K562 (cell line): ENCODE data around the gene UBE2QL1. TPM values are rescaled to one million over a fixed set of nuclear protein-coding genes. Genes with fewer than 3 reads are reported as not detected.

Source experiments
- ATAC-seq: fragments of 200-7000 bp; cut with Tn5 transposase; 3 replicates; pipeline ENCODE4 v1.9.1; 2020; ENCODE audit warnings: moderate library complexity
- BruUV-seq: library from RNA; stranded (reverse); fragments of 400-500 nt; replicated peaks from 2 replicates; lab custom pipeline; 2021; lab: Mats Ljungman, UMichigan
- CTCF ChIA-PET: fragments of 300-600 bp; formaldehyde crosslinking; extraction: SDS; loops from one replicate; lab custom pipeline; 2021; ENCODE audit warnings: low intra/inter-chr PET ratio; lab: Yijun Ruan, JAX
- POLR2A ChIA-PET: fragments of 300-600, 350-650 bp; sonication (Branson Sonifier 250); formaldehyde crosslinking; extraction: SDS; loops from one replicate; lab custom pipeline; 2021; ENCODE audit warnings: antibody characterized with exemption, inconsistent platforms; lab: Yijun Ruan, JAX
- DNase-seq, 4 experiments: peaks; one replicate each; pipeline versions ENCODE4 v3.0.0 to v3.0.0-alpha.2; 2011 to 2018; ENCODE audit warnings: low spot score in 3 of 4, mixed read lengths in 3 of 4; ENCODE audit errors: extremely low read depth in 1 of 4
- FAIRE-seq: peaks from 2 replicates; lab custom pipeline; 2011; peaks lifted over from hg19 to GRCh38; lab: Jason Lieb, UNC
- H2AFZ ChIP-seq: 2 replicates; pipeline ENCODE4 v1.6.0; 2011; ENCODE audit warnings: low read depth, low read length, control low read depth, inconsistent platforms
- H3K27ac ChIP-seq: fragments of 200-600 bp; 3 replicates; pipeline ENCODE4 v1.8.0; 2011; ENCODE audit warnings: low read depth, mild to moderate bottlenecking, control low read depth, inconsistent platforms, low read length, moderate library complexity, mixed read lengths; ENCODE audit errors: extremely low read depth
- H3K27me3 ChIP-seq, 2 experiments: fragments of 300-600 bp in 1 of 2; 2 replicates in 1 of 2; 3 replicates in 1 of 2; pipeline versions ENCODE4 v1.6.0 to v1.8.0; 2011; ENCODE audit warnings: inconsistent platforms in 2 of 2, low read length in 2 of 2, mild to moderate bottlenecking in 1 of 2, mixed read lengths in 1 of 2, moderate library complexity in 1 of 2; ENCODE audit not compliant: control insufficient read depth in 2 of 2, insufficient read depth in 2 of 2
- H3K36me3 ChIP-seq: fragments of 300-600 bp; 3 replicates; pipeline ENCODE4 v1.8.0; 2011; ENCODE audit warnings: mild to moderate bottlenecking, low read length, inconsistent platforms; ENCODE audit not compliant: control insufficient read depth, insufficient read depth
- H3K4me1 ChIP-seq, 2 experiments: fragments of 200-600 bp in 1 of 2; replicated peaks in 1 of 2; 2 replicates in 1 of 2; 3 replicates in 1 of 2; pipeline versions ENCODE4 v1.5.1 to v1.8.0; 2011; ENCODE audit warnings: inconsistent platforms in 2 of 2, low read length in 2 of 2, mild to moderate bottlenecking in 1 of 2, mixed read lengths in 1 of 2, moderate library complexity in 1 of 2; ENCODE audit not compliant: control insufficient read depth in 2 of 2, insufficient read depth in 2 of 2
- H3K4me2 ChIP-seq: 2 replicates; pipeline ENCODE4 v1.6.1; 2011; ENCODE audit warnings: low read length, control low read depth, inconsistent platforms, mixed read lengths; ENCODE audit not compliant: insufficient read depth
- H3K4me3 ChIP-seq: fragments of 200-600 bp; sonication (generic), shearing (Covaris generic); 2 replicates; pipeline ENCODE4 v1.5.1; 2016; ENCODE audit warnings: control low read depth, inconsistent platforms
- H3K79me2 ChIP-seq: fragments of 200-600 bp; 3 replicates; pipeline ENCODE4 v1.8.0; 2011; ENCODE audit warnings: low read length, inconsistent platforms; ENCODE audit not compliant: control insufficient read depth, insufficient read depth
- H3K9ac ChIP-seq, 2 experiments: 2 replicates each; pipeline versions ENCODE4 v1.6.0 to v1.6.1; 2011; ENCODE audit warnings: low read depth in 2 of 2, low read length in 2 of 2, control low read depth in 1 of 2, inconsistent platforms in 1 of 2, mild to moderate bottlenecking in 1 of 2, mixed read lengths in 1 of 2; ENCODE audit not compliant: insufficient read depth in 1 of 2
- H3K9me1 ChIP-seq: one replicate; pipeline ENCODE4 v1.6.0; 2011; ENCODE audit warnings: inconsistent platforms, mild to moderate bottlenecking, low read length, moderate library complexity; ENCODE audit not compliant: control insufficient read depth, insufficient read depth
- H3K9me3 ChIP-seq: replicated peaks from 2 replicates; pipeline ENCODE4 v1.5.1; 2011; ENCODE audit warnings: low read depth, low read length, inconsistent platforms; ENCODE audit not compliant: control insufficient read depth, insufficient read depth
- H4K20me1 ChIP-seq: replicated peaks from 2 replicates; pipeline ENCODE4 v1.6.1; 2011; ENCODE audit warnings: low read length, inconsistent platforms, mixed read lengths; ENCODE audit not compliant: control insufficient read depth, insufficient read depth
- ATF7 ChIP-seq: fragments of 450-650 bp; IDR thresholded peaks from 2 replicates; pipeline ENCODE4 v1.7.1; 2014; ENCODE audit warnings: mild to moderate bottlenecking, moderate library complexity
- POLR2A ChIP-seq: fragments of 450-650 bp; conservative IDR thresholded peaks from 2 replicates; pipeline ENCODE4 v1.6.1; 2016
- SMAD4 ChIP-seq: fragments of 250-450 bp; sonication (Bioruptor Pico); conservative IDR thresholded peaks from 2 replicates; pipeline ENCODE4 v1.8.0; 2021; ENCODE audit warnings: inconsistent platforms, mild to moderate bottlenecking, moderate library complexity
- WGBS: fragments of 100-300 bp; shearing (Covaris generic); methylation state at CpG from one replicate; pipeline ENCODE4 v1.1.6; 2016; ENCODE audit warnings: low coverage, mixed read lengths; ENCODE audit not compliant: insufficient coverage; ENCODE audit errors: missing lambda C conversion rate; 5-methylcytosine and 5-hydroxymethylcytosine counted together
- in situ Hi-C: fragments of 300-500 bp; cut with MboI; formaldehyde crosslinking; loops from 4 replicates; pipeline ENCODE4 v1.15.0; 2018; ENCODE audit warnings: inconsistent platforms, mixed read lengths
- intact Hi-C: fragments of 100-400 bp; cut with micrococcal nuclease; formaldehyde crosslinking; loops from 2 replicates; pipeline ENCODE4 v1.14.2; 2022
- polyA plus RNA-seq, 8 experiments: library from polyadenylated mRNA; depleted of rRNA in 4 of 8; stranded (reverse) in 5 of 8; unstranded in 3 of 8; fragments of >200 nt; fragmentation: Nextera tagmentation in 2 of 8; fragmentation: Illumina TruSeq in 1 of 8; extraction: Ambion mirVana in 2 of 8; extraction: Trizol in 1 of 8; gene quantifications; 2 replicates each; pipeline versions ENCODE4 v1.2.1 to v1.2.3, GENCODE V29; 2011 to 2014; ENCODE audit warnings: inconsistent platforms in 1 of 8, missing spikeins in 1 of 8
- total RNA-seq, 7 experiments: library from RNA; depleted of rRNA in 6 of 7; stranded (reverse); fragments of >200 nt in 6 of 7; fragmentation: Illumina TruSeq in 2 of 7; extraction: Trizol in 2 of 7; gene quantifications; 2 replicates each; pipeline versions ENCODE4 v1.2.1 to v1.2.3, GENCODE V29; 2011 to 2021; ENCODE audit warnings: low replicate concordance in 1 of 7
- TF ChIP-seq, protein P1 (sequence below): fragments of 450-650 bp; IDR thresholded peaks from 2 replicates; pipeline ENCODE4 v1.6.1; 2014; ENCODE audit warnings: low read depth, mild to moderate bottlenecking, moderate library complexity, borderline replicate concordance

Gene UBE2QL1
- total and polyA plus RNA-seq, 9 of the 15 experiments (the other 6 are each of a cell fraction or from before 2014, with no cell fraction given), result not detected

DNA sequence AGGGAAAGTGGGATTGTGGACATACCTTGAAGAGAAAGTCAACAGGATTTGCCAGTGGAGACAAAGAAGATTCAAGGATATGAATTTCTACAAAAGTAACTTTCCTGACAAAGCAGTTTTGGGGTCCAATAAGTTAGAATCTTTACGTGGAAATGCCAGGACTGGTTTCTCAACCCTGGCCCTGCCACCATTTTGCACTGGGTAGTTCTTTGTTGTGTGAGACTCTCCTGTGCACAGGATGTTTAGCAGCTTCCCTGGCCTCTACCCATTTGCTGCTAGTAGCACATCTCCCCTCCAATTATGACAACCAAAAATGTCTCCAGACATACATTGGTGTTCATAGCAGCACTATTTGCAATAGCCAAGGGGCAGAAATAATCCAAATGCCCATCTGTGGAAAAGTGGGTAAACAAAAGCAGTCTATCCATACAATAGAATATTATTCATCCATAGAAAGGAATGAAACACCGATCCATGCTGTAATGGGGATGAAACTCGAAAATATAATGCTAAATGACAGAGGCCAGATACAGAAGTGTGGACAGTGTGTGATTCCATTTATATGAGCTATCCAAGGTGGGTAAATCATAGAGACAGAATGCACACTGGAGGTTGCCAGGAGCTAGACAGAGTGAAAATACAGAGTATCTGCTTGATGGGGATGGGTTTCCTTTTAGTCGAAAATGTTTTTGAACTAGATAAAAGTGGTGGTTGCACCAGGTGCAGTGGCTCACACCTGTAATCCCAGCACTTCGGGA lies 92.8 kb downstream of the UBE2QL1 start:
- no peak for DNase-seq
- 0% methylated on average over 5 of the region's 5 CpGs for WGBS
- Histone ChIP-seq H3K9me1 (no peaks in the 10 kb centered on the region), H3K4me2 (no peak overlapping the region), H3K36me3 (no peaks in the 10 kb centered on the region), H4K20me1 (peaks cover 7% of the 10 kb centered on the region), H3K4me1 (no peaks in the 10 kb centered on the region), H3K9ac (no peak overlapping the region), H3K27ac (no peak overlapping the region), H3K9me3 (no peaks in the 10 kb centered on the region), H3K27me3 (peaks cover 12 to 34% of the 10 kb centered on the region in 2 experiments; a peak in 4 of 5 replicates), H2AFZ (no peak overlapping the region), H3K79me2 (no peaks in the 10 kb centered on the region), H3K4me3 (no peak overlapping the region)
- FAIRE-seq, result no peak
- intact Hi-C loops (no loop called here), in situ Hi-C loops (no loop called here)
- TF ChIP-seq SMAD4 (CRISPR knock-in tag), result no peak
- BruUV-seq, result no TSS peak
- POLR2A ChIA-PET, result interaction anchor here (1.1 kb wide), 1 partner anchor 13 kb away, joined by 3 read pairs; no protein-coding TSS in a partner anchor
- no peak for ATAC-seq
- CTCF ChIA-PET, result no interaction called here

DNA sequence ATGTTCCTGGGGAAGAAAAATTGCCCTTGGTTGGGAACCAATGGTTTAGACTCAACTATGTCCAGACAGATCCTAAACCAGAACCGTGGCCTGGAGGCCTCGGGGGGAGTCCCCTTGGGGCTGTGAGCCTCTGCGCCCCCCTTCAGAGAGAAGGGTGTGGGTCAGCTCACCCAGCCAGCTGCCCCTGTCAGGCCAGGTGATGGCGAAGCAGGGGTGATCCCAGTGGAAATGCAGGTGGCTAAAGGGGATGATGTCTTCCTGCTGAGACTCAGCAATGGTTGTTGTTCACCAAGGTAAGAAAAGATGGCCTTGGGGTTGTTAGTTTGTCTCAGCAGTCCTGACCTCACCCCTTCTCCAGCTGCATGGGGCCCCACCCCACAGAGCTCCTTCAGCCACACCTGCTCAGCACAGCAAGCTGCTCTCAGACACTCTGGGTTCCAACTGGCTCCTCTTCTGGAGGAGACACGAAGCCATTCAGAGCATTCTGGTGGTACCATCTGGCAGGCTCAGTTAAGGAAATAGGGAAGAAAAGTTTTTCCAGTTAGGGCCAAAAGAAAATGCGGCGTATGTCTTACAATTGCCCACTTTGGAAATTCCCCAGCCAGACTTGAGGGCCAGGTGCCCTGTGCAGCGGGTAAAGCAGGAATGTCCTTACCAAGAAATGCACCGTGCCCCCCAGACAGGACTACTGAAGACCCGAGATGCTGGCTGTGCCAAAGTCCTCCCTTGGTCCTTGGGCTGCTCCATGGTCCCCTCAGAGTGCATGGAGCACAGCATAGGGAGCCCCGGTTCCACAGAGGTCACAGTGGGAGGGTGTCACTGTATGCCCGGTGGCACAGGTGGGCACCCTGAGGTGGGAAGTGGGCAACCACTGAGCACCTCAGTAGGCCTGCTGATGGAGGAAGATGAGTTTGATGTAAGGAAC lies 94.0 kb downstream of the UBE2QL1 start:
- Histone ChIP-seq H3K4me1 (no peaks in the 10 kb centered on the region), H3K36me3 (no peaks in the 10 kb centered on the region), H2AFZ (no peak overlapping the region), H3K27ac (no peak overlapping the region), H3K4me3 (no peak overlapping the region), H3K9ac (no peak overlapping the region), H3K27me3 (peaks cover 14 to 46% of the 10 kb centered on the region in 2 experiments; a peak in 4 of 5 replicates), H4K20me1 (peaks cover 7% of the 10 kb centered on the region), H3K9me1 (no peaks in the 10 kb centered on the region), H3K79me2 (no peaks in the 10 kb centered on the region), H3K4me2 (no peak overlapping the region), H3K9me3 (no peaks in the 10 kb centered on the region)
- BruUV-seq, result no TSS peak
- in situ Hi-C loops, result no loop called here
- POLR2A ChIA-PET, result no interaction called here
- CTCF ChIA-PET, result interaction anchor here (0.6 kb wide), 1 partner anchor 1277 kb away, joined by 3 read pairs; no protein-coding TSS in a partner anchor
- FAIRE-seq (no peak), DNase-seq (no peak), ATAC-seq (no peak)
- intact Hi-C loops, result no loop called here
- no peak for TF ChIP-seq ATF7
- TF ChIP-seq, protein P1, sequence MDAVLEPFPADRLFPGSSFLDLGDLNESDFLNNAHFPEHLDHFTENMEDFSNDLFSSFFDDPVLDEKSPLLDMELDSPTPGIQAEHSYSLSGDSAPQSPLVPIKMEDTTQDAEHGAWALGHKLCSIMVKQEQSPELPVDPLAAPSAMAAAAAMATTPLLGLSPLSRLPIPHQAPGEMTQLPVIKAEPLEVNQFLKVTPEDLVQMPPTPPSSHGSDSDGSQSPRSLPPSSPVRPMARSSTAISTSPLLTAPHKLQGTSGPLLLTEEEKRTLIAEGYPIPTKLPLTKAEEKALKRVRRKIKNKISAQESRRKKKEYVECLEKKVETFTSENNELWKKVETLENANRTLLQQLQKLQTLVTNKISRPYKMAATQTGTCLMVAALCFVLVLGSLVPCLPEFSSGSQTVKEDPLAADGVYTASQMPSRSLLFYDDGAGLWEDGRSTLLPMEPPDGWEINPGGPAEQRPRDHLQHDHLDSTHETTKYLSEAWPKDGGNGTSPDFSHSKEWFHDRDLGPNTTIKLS, result no peak
- TF ChIP-seq POLR2A, result no peak
- WGBS, result under 1% methylated on average over 12 of the region's 12 CpGs
